H1 (cell line): ENCODE measurements around the gene TRIM71. TPM values are rescaled to one million over a fixed set of nuclear protein-coding genes. Genes with fewer than 3 reads are reported as not detected.

Experiments
- CTCF ChIA-PET: fragments of 300-600 bp; sonication (Branson Sonifier 250); formaldehyde crosslinking; loops from one replicate; lab custom pipeline; 2021; ENCODE audit not compliant: partially characterized antibody; lab: Charles Lee
- POLR2A ChIA-PET: fragments of 300-600 bp; sonication (Branson Sonifier 250); formaldehyde crosslinking; loops from one replicate; lab custom pipeline; 2021; ENCODE audit warnings: inconsistent platforms; ENCODE audit not compliant: partially characterized antibody; lab: Charles Lee
- DNase-seq, 2 experiments: peaks; one replicate each; pipeline versions ENCODE4 v3.0.0 to v3.0.0-alpha.2; 2010 to 2022; ENCODE audit warnings: low spot score in 2 of 2, low read depth in 1 of 2, mixed read lengths in 1 of 2
- FAIRE-seq: peaks from 2 replicates; lab custom pipeline; 2011; peaks lifted over from hg19 to GRCh38; lab: Jason Lieb, UNC
- H2AFZ ChIP-seq: 2 replicates; pipeline ENCODE4 v1.8.1; 2012; ENCODE audit warnings: low read length, inconsistent platforms
- H2AK5ac ChIP-seq: 2 replicates; pipeline ENCODE4 v1.6.1; 2013; ENCODE audit warnings: low read depth, low read length
- H2BK120ac ChIP-seq: replicated peaks from 2 replicates; pipeline ENCODE3; 2013; ENCODE audit warnings: low read depth, low read length, inconsistent platforms
- H2BK12ac ChIP-seq: 2 replicates; pipeline ENCODE4 v1.6.1; 2013; ENCODE audit warnings: low read depth, low read length
- H2BK15ac ChIP-seq: 2 replicates; pipeline ENCODE4 v1.6.1; 2013; ENCODE audit warnings: low read length
- H2BK20ac ChIP-seq: 2 replicates; pipeline ENCODE4 v1.6.1; 2013; ENCODE audit warnings: low read length
- H2BK5ac ChIP-seq: 2 replicates; pipeline ENCODE4 v1.6.1; 2013; ENCODE audit warnings: low read depth, low read length
- H3K14ac ChIP-seq: 2 replicates; pipeline ENCODE4 v1.6.1; 2013; ENCODE audit warnings: inconsistent platforms; ENCODE audit not compliant: insufficient read length
- H3K18ac ChIP-seq: 2 replicates; pipeline ENCODE4 v1.6.1; 2013; ENCODE audit warnings: low read length; ENCODE audit errors: extremely low read depth
- H3K23ac ChIP-seq: 2 replicates; pipeline ENCODE4 v1.6.1; 2013; ENCODE audit warnings: inconsistent platforms; ENCODE audit not compliant: insufficient read length
- H3K23me2 ChIP-seq: 2 replicates; pipeline ENCODE4 v1.6.1; 2013; ENCODE audit warnings: low read depth, low read length
- H3K27ac ChIP-seq: 2 replicates; pipeline ENCODE4 v1.6.1; 2011; ENCODE audit warnings: low read depth, low read length, inconsistent platforms
- H3K27me3 ChIP-seq, 4 experiments: replicated peaks in 1 of 4; 1 replicate in 1 of 4; 2 replicates in 3 of 4; pipeline versions ENCODE4 v1.6.1 to v1.8.1; 2011 to 2013; ENCODE audit warnings: low read length in 3 of 4, mild to moderate bottlenecking in 3 of 4, inconsistent platforms in 2 of 4, mixed read lengths in 2 of 4, moderate library complexity in 1 of 4; ENCODE audit not compliant: control insufficient read depth in 3 of 4, insufficient read depth in 3 of 4; ENCODE audit errors: extremely low read depth in 1 of 4
- H3K36me3 ChIP-seq, 4 experiments: 2 replicates each; pipeline versions ENCODE4 v1.6.1 to v1.8.1; 2011 to 2013; ENCODE audit warnings: mild to moderate bottlenecking in 4 of 4, low read length in 3 of 4, moderate library complexity in 2 of 4, control low read depth in 1 of 4, inconsistent platforms in 1 of 4; ENCODE audit not compliant: insufficient read depth in 4 of 4, control insufficient read depth in 2 of 4
- H3K4ac ChIP-seq: replicated peaks from 2 replicates; pipeline ENCODE3; 2013; ENCODE audit warnings: low read length, low read depth, mixed read lengths, inconsistent platforms; ENCODE audit not compliant: insufficient read length
- H3K4me1 ChIP-seq, 4 experiments: replicated peaks in 1 of 4; 1 replicate in 1 of 4; 2 replicates in 3 of 4; pipeline versions ENCODE4 v1.6.1 to v1.8.1; 2011 to 2013; ENCODE audit warnings: low read length in 3 of 4, inconsistent platforms in 2 of 4, mixed read lengths in 1 of 4; ENCODE audit not compliant: insufficient read depth in 4 of 4, control insufficient read depth in 3 of 4
- H3K4me2 ChIP-seq, 2 experiments: 2 replicates each; pipeline versions ENCODE4 v1.6.1 to v1.8.1; 2011 to 2013; ENCODE audit warnings: low read depth in 2 of 2, low read length in 2 of 2, control low read depth in 1 of 2, inconsistent platforms in 1 of 2, mild to moderate bottlenecking in 1 of 2; ENCODE audit not compliant: insufficient read depth in 1 of 2
- H3K4me3 ChIP-seq, 4 experiments: fragments of 200-600, 300-600 bp in 1 of 4; sonication (generic), shearing (Covaris generic), sonication (Bioruptor Twin) in 1 of 4; 2 replicates each; pipeline versions ENCODE4 v1.5.1 to v1.8.1; 2011 to 2016; ENCODE audit warnings: low read length in 4 of 4, low read depth in 3 of 4, control low read depth in 2 of 4, inconsistent platforms in 2 of 4, mild to moderate bottlenecking in 2 of 4, mixed read lengths in 1 of 4, moderate library complexity in 1 of 4; ENCODE audit not compliant: insufficient read depth in 2 of 4; ENCODE audit errors: extremely low read depth in 1 of 4
- H3K56ac ChIP-seq: replicated peaks from 2 replicates; pipeline ENCODE3; 2013; ENCODE audit warnings: low read depth, mild to moderate bottlenecking, mixed read lengths, low read length, inconsistent platforms; ENCODE audit not compliant: insufficient read length
- H3K79me1 ChIP-seq: 2 replicates; pipeline ENCODE4 v1.6.1; 2013; ENCODE audit warnings: low read depth, low read length, control low read depth
- H3K79me2 ChIP-seq, 2 experiments: 2 replicates each; pipeline versions ENCODE4 v1.6.1 to v1.8.1; 2012 to 2013; ENCODE audit warnings: low read length in 2 of 2, mild to moderate bottlenecking in 2 of 2, inconsistent platforms in 1 of 2; ENCODE audit not compliant: insufficient read depth in 2 of 2, control insufficient read depth in 1 of 2
- H3K9ac ChIP-seq, 4 experiments: replicated peaks in 1 of 4; 1 replicate in 1 of 4; 2 replicates in 3 of 4; pipeline versions ENCODE4 v1.6.1 to v1.8.1; 2011 to 2013; ENCODE audit warnings: low read depth in 3 of 4, low read length in 3 of 4, control low read depth in 2 of 4, mild to moderate bottlenecking in 2 of 4, moderate library complexity in 2 of 4, inconsistent platforms in 1 of 4; ENCODE audit errors: extremely low read depth in 1 of 4
- H3K9me3 ChIP-seq, 2 experiments: 2 replicates each; pipeline versions ENCODE4 v1.6.1 to v1.8.1; 2012 to 2013; ENCODE audit warnings: mild to moderate bottlenecking in 2 of 2, moderate library complexity in 2 of 2, control low read depth in 1 of 2, inconsistent platforms in 1 of 2, low read depth in 1 of 2, low read length in 1 of 2, mixed read lengths in 1 of 2; ENCODE audit not compliant: insufficient read depth in 2 of 2
- H4K20me1 ChIP-seq, 2 experiments: replicated peaks in 1 of 2; 2 replicates each; pipeline versions ENCODE3 to v1.8.1; 2011 to 2013; ENCODE audit warnings: inconsistent platforms in 2 of 2, low read length in 2 of 2, mild to moderate bottlenecking in 1 of 2; ENCODE audit not compliant: insufficient read depth in 2 of 2, control insufficient read depth in 1 of 2
- H4K5ac ChIP-seq: 2 replicates; pipeline ENCODE4 v1.6.1; 2013; ENCODE audit warnings: low read length, low read depth, mixed read lengths, inconsistent platforms; ENCODE audit not compliant: insufficient read length
- H4K8ac ChIP-seq: 2 replicates; pipeline ENCODE4 v1.8.0; 2013; ENCODE audit warnings: mild to moderate bottlenecking, moderate library complexity, low read length, inconsistent platforms; ENCODE audit not compliant: insufficient read depth; ENCODE audit errors: extremely low read depth
- H4K91ac ChIP-seq: replicated peaks from 2 replicates; pipeline ENCODE3; 2013; ENCODE audit warnings: low read length, mixed read lengths, inconsistent platforms; ENCODE audit not compliant: insufficient read length
- ASH2L ChIP-seq: fragments of 200-600, 300-600 bp; sonication (generic); IDR thresholded peaks from one replicate; pipeline ENCODE4 v1.7.1; 2017; ENCODE audit warnings: low read length
- CREB1 ChIP-seq: IDR thresholded peaks from 2 replicates; pipeline ENCODE4 v1.6.1; 2012; ENCODE audit warnings: inconsistent platforms
- MAFK ChIP-seq: IDR thresholded peaks from 2 replicates; pipeline ENCODE4 v1.6.1; 2012; ENCODE audit warnings: low read depth, mild to moderate bottlenecking, improper control_type of control experiment, low read length
- POLR2A ChIP-seq, 2 experiments: IDR thresholded peaks; 1 replicate in 1 of 2; 2 replicates in 1 of 2; pipeline ENCODE4 v1.6.1; 2011; ENCODE audit warnings: low read depth in 2 of 2, low read length in 2 of 2, mild to moderate bottlenecking in 2 of 2; ENCODE audit errors: control extremely low read depth in 1 of 2
- POLR2AphosphoS5 ChIP-seq: IDR thresholded peaks from 2 replicates; pipeline ENCODE4 v1.6.1; 2011; ENCODE audit warnings: low read depth, low read length
- SAP30 ChIP-seq: fragments of 300-600 bp; sonication (generic); IDR thresholded peaks from 2 replicates; pipeline ENCODE4 v1.7.1; 2012; ENCODE audit warnings: low read length, moderate library complexity, mild to moderate bottlenecking, inconsistent platforms; ENCODE audit not compliant: insufficient read depth, insufficient replicate concordance
- SP4 ChIP-seq: IDR thresholded peaks from 2 replicates; pipeline ENCODE4 v1.6.1; 2012; ENCODE audit warnings: low read length, inconsistent platforms
- TEAD4 ChIP-seq: IDR thresholded peaks from 2 replicates; pipeline ENCODE4 v1.6.1; 2012; ENCODE audit warnings: low read depth, low read length, inconsistent platforms, mixed read lengths
- WGBS, 2 experiments: shearing (Covaris generic) in 1 of 2; methylation state at CpG; one replicate each; pipeline versions ENCODE4 v1.1.6 to v1.1.7; 2013 to 2015; ENCODE audit warnings: low lambda C conversion rate in 2 of 2, mixed read lengths in 2 of 2, inconsistent platforms in 1 of 2, low coverage in 1 of 2, missing lambda C conversion rate in 1 of 2; ENCODE audit not compliant: insufficient replicate concordance in 2 of 2, insufficient coverage in 1 of 2, insufficient read length in 1 of 2; ENCODE audit errors: extremely low coverage in 1 of 2, missing lambda C conversion rate in 1 of 2; 5-methylcytosine and 5-hydroxymethylcytosine counted together
- polyA plus RNA-seq, 7 experiments: library from polyadenylated mRNA; depleted of rRNA in 3 of 7; stranded (reverse) in 5 of 7; unstranded in 2 of 7; fragments of >200 nt in 5 of 7; fragments of 200-250 nt in 2 of 7; gene quantifications; 1 replicate in 5 of 7; 2 replicates in 1 of 7; 4 replicates in 1 of 7; pipeline versions ENCODE4 v1.2.1 to v1.2.3, GENCODE V29; 2011 to 2013; ENCODE audit warnings: missing spikeins in 2 of 7, mixed read lengths in 2 of 7
- total RNA-seq: library from RNA; stranded (reverse); fragmentation: NEBNext Ultra II Directional; extraction: Animal tissue kit (Norgen Biotek cat#: 25700); gene quantifications from 2 replicates; pipeline ENCODE4 v1.2.1, GENCODE V29; 2021

The TRIM71 gene
- total and polyA plus RNA-seq, 2 of the 8 experiments (the other 6 are each of a cell fraction or from before 2014, with no cell fraction given), result 53.7 to 293 TPM

DNA sequence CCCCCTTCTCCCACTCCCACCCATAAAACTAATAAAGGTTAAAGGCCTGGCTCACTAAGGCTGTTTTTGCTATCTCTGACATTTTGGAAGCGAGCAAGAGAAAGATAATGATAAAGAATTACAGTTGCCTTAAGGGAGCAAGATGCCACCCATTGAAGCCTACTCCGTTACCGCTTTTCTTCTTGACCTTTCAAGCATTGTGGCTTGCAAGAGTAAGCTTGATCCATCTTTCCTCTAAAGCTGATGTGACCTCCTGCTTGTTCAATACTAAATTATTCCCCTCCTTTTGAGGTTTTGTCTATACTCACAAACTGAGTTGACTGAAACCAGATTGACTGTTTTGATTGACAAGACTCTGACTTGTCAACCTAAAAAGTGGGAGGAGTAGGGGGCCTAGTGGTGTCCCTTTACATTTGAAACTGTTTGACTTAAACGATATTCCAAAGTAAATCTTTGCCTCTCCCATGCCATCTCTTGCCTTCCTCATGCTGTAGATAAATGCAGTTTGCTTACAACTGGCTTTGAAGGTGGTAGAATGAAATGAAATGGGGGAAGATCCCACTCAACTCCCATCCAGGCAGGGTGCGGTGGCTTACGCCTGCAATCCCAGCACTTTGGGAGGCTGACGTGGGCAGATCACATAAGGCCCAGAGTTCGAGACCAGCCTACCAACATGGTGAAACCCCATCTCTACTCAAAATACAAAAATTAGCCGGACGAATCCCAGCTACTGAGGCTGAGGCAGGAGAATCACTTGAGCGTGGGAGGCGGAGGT, 8.0 kb downstream of the TRIM71 start:
- 88% methylated on average over 12 of the region's 12 CpGs; no CpG with 5 or more reads in 1 of the 2 experiments for WGBS, 2 experiments
- Histone ChIP-seq H3K4me1 (peaks cover 4 to 40% (median 29%) of the 10 kb centered on the region in 4 experiments), H3K4me2 (peak overlapping the region; percentile 33 to 93), H3K27me3 (no peaks in the 10 kb centered on the region), H2AFZ (no peak overlapping the region), H3K9ac (peak overlapping the region in 1 of 4 experiments; percentile 21; a peak in 1 of 7 replicates), H4K5ac (no peak overlapping the region), H2BK120ac (no peak overlapping the region), H2BK12ac (no peak overlapping the region), H3K14ac (no peak overlapping the region), H2BK5ac (no peak overlapping the region), H2BK20ac (no peak overlapping the region), H4K20me1 (peaks cover 30 to 62% of the 10 kb centered on the region in 2 experiments), H2BK15ac (no peak overlapping the region), H3K23me2 (peaks cover 8% of the 10 kb centered on the region; the same call in 1 of the 2 replicates), H3K4me3 (peak overlapping the region in 2 of 4 experiments; percentile 21 to 45; a peak in 3 of 8 replicates), H3K27ac (no peak overlapping the region), H3K79me2 (peaks cover 98 to 100% of the 10 kb centered on the region in 2 experiments), H3K18ac (no peak overlapping the region), H3K9me3 (no peaks in the 10 kb centered on the region), H3K79me1 (no peaks in the 10 kb centered on the region), H2AK5ac (no peak overlapping the region), H3K4ac (no peak overlapping the region), H4K8ac (no peak overlapping the region), H3K36me3 (peaks cover 0 to 50% (median 7%) of the 10 kb centered on the region in 4 experiments; a peak in 7 of 8 replicates), H4K91ac (no peak overlapping the region), H3K56ac (no peak overlapping the region), H3K23ac (no peak overlapping the region)
- FAIRE-seq, result no peak
- DNase-seq, result no peak
- POLR2A ChIA-PET, result interaction anchor here (0.5 to 9.8 kb wide), 14 partner anchors 8 to 540 kb away, joined by 3 to 303 read pairs (median 4); partner anchors contain the start of gene TRIM71
- TF ChIP-seq TEAD4, result no peak
- TF ChIP-seq ASH2L, result no peak
- TF ChIP-seq MAFK, result no peak
- TF ChIP-seq CREB1, result no peak
- TF ChIP-seq POLR2A (IDR thresholded peaks at IDR 0.05; ENCODE audit: control extremely low read depth in 1 of 2, low read depth in 2 of 2, low read length in 2 of 2), result peak in 1 of 2 experiments; percentile 42; a peak in 2 of 3 replicates
- TF ChIP-seq POLR2AphosphoS5, result peak; percentile 79; the same call in 1 of the 2 replicates
- TF ChIP-seq SAP30, result no peak
- TF ChIP-seq SP4, result no peak
- CTCF ChIA-PET, result interaction anchor here (1.0 to 3.1 kb wide), 2 partner anchors 46 to 47 kb away, joined by 3 to 7 read pairs; no protein-coding TSS in a partner anchor
